WERI-Rb-1 (cell line): ENCODE measurements around the gene LRRC26.

Source experiments
- DNase-seq: peaks from one replicate; pipeline ENCODE4 v3.0.0-alpha.2; 2020
- H3K27ac ChIP-seq: fragments of 250-450 bp; sonication (Bioruptor Pico); 2 replicates; pipeline ENCODE4 v1.5.1; 2020; ENCODE audit warnings: mild to moderate bottlenecking, moderate library complexity
- H3K27me3 ChIP-seq: fragments of 250-450 bp; sonication (Bioruptor Pico); 2 replicates; pipeline ENCODE4 v1.5.1; 2021; ENCODE audit warnings: mild to moderate bottlenecking, low read depth, moderate library complexity; ENCODE audit not compliant: insufficient read depth, severe bottlenecking
- H3K36me3 ChIP-seq: fragments of 250-450 bp; sonication (Bioruptor Pico); 2 replicates; pipeline ENCODE4 v1.5.1; 2020; ENCODE audit warnings: mild to moderate bottlenecking, moderate library complexity
- H3K4me3 ChIP-seq: 2 replicates; pipeline ENCODE4 v1.5.1; 2011; ENCODE audit warnings: low read depth, mild to moderate bottlenecking, control low read depth, low read length
- H3K9me3 ChIP-seq: fragments of 250-450 bp; sonication (Bioruptor Pico); 2 replicates; pipeline ENCODE4 v1.5.1; 2021; ENCODE audit warnings: mild to moderate bottlenecking, moderate library complexity; ENCODE audit not compliant: severe bottlenecking
- CTCF ChIP-seq: IDR thresholded peaks from 2 replicates; pipeline ENCODE4 v1.5.1; 2011; ENCODE audit warnings: low read depth, mild to moderate bottlenecking, control low read depth, inconsistent platforms, low read length

The LRRC26 gene

DNA sequence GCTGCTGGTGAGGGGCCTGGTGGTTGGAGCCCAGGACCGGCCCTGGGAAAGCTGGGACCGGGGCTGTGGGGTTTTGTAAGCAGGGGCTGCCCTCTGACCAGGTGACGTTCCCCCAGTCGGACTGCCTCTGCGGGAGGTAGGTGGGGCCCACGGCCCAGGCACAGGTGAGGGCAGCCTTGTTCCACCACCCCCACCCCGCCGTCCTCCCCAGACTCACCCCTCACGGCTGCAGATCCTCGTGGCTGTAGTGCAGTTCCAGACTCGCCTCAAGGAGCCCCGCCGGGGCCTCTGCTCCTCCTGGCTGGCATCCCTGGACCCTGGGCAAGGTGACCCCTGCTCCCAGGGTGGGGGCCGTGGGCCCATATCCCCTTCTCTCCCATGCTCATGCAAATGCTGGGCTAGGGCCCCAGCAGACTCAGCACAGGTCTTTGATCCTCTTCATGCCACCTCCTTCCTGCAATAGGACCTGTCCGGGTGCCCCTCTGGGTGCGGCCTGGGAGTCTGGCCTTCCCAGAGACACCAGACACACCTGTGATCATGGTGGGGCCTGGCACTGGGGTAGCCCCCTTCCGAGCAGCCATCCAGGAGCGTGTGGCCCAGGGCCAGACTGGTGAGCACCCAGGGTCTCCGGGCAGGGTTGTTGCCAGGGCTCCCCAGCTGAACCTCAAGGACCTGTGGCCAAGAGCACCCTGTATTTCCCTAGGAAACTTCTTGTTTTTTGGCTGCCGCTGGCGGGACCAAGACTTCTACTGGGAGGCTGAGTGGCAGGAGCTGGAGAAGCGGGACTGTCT lies 45.5 kb upstream of the LRRC26 start:
- no peak overlapping the region for H3K27ac ChIP-seq
- no peaks in the 10 kb centered on the region for H3K36me3 ChIP-seq
- H3K4me3 ChIP-seq = no peak overlapping the region
- H3K27me3 ChIP-seq = no peaks in the 10 kb centered on the region
- DNase-seq = no peak
- no peaks in the 10 kb centered on the region for H3K9me3 ChIP-seq
- no peak for TF ChIP-seq CTCF

DNA sequence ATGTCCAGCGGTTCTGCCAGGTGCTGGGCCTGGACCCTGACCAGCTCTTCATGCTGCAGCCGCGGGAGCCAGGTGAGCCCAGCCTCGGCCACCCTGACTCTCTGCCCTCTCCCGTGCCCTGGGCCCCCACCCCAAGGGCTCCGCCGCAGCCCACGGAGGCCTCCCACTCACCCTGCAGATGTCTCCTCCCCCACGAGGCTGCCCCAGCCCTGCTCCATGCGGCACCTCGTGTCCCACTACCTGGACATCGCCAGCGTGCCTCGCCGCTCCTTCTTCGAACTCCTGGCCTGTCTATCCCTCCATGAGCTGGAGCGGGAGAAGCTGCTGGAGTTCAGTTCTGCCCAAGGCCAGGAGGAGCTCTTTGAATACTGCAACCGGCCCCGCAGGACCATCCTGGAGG lies 44.8 kb upstream of the LRRC26 start:
- TF ChIP-seq CTCF = no peak
- no peaks in the 10 kb centered on the region for H3K36me3 ChIP-seq
- no peak for DNase-seq
- no peaks in the 10 kb centered on the region for H3K27me3 ChIP-seq
- H3K4me3 ChIP-seq = no peak overlapping the region
- no peaks in the 10 kb centered on the region for H3K9me3 ChIP-seq
- no peak overlapping the region for H3K27ac ChIP-seq

- Histone ChIP-seq H3K36me3 (no peaks in the 10 kb centered on the region), H3K9me3 (no peaks in the 10 kb centered on the region), H3K4me3 (no peak overlapping the region), H3K27ac (no peak overlapping the region), H3K27me3 (no peaks in the 10 kb centered on the region)
- no peak for DNase-seq
- 0 out of 2 replicates have a peak, but pooled peaks have one; percentile 22 for TF ChIP-seq CTCF
Observed at GRCh38 chr9:137213160-137214060, 43.6 kb upstream of the LRRC26 start.

GRCh38 chr9:137212520-137212919 lies 42.7 kb upstream of the LRRC26 start:
- Histone ChIP-seq H3K27ac (no peak overlapping the region), H3K27me3 (no peaks in the 10 kb centered on the region), H3K4me3 (no peak overlapping the region), H3K9me3 (no peaks in the 10 kb centered on the region), H3K36me3 (no peaks in the 10 kb centered on the region)
- no peak for DNase-seq
- TF ChIP-seq CTCF = no peak

GRCh38 chr9:137211532-137211931 lies 41.7 kb upstream of the LRRC26 start:
- no peak overlapping the region for H3K27ac ChIP-seq
- no peak for TF ChIP-seq CTCF
- DNase-seq = no peak
- no peaks in the 10 kb centered on the region for H3K27me3 ChIP-seq
- no peak overlapping the region for H3K4me3 ChIP-seq
- no peaks in the 10 kb centered on the region for H3K36me3 ChIP-seq
- H3K9me3 ChIP-seq = no peaks in the 10 kb centered on the region
